ENCODE measurements around the gene NPAS3.

NPAS3 gene

DNA sequence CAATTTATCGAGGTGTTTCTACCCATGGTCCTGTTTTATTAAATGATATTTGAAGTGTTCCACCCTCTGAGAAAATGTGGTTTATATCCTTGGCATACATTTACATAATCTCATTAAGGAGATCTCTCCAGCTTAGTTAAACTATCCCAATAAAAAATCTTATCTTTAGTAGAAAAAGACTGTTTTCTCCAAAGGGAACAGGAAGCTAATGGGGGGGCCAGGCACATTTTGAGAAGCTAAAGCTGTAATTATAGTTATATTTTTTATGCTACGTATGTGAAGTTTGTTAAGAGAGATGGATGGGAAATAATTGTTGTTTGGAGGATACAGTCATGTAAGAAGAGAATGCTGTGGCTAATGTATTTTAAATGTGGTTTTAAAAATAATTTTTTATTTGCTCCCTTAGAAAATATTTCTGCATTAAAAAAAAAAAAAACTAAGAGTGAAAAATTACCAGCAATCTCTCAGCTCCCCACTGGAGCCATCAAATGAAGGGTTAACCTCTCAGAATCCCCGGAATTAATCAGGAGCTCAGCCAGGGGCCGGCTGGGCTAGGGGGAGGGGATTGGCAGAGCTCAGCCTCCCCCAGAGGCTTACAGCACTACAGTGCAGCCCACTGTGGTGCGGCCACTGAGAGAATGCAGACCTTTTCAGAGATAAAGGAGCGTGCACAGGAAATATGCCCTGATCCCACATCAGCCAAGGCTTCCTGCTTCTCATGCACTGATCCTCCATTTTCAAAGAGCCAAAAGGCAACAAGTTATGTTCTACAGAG, 826.4 kb downstream of the NPAS3 start:
- DNase-seq = peak; percentile 13

DNA sequence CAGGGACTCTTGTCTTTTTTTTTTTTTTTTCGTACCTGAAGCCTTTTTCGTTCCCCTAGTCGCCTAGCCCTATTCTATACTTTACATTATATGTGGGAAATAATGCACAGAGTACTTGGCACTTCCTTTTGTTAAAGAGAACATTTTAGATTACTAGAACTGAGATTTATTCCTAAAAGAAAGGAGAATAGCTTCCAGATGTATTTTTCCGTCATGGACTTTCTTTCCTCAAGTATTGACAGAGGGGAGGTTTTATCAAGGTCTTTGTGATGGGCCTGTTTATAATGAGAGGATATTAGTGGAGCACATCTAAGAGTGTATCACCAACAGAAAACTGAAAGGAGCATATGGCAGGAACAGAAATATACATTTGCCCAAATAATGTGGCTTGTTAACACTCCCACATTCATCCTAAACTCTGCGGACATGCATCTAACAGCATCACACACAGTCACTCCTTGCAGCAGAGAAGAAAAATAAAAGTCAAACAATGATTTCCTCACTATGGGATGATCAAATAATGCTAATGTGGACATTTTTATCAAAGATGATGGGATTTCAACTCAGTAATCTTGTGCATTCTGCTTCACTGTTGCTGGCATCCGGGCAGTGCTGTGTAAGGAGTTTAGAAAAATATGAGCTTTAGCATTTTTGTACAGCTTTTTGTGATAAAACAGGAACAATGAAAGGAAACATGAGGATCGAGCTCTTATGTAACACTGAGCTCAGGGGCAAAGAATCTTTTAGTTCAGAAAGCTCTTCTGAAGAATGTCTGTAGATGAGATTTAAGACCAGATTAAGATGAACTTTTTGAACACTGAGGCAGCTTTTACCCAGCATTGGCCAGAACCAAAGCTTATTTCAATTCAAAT, 829.1 kb downstream of the NPAS3 start:
- DNase-seq = no peak

DNA sequence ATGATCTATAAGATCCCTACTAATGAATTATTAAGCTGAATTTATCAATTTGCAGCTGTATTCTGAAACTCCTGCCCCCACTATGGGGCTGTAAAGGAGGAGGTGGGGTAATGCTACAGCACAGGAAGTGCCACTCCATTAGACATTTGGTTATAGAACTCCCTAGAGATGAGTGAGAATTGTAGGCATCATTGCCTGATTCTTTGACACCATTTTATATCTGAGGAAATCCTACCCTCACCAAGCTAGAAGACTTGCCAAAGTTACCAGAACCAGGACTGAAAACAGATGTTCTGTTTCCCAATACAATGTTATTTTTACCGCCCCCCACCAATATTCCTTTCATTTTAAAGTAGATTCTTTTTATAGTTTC, 829.8 kb downstream of the NPAS3 start:
- DNase-seq = no peak

DNA sequence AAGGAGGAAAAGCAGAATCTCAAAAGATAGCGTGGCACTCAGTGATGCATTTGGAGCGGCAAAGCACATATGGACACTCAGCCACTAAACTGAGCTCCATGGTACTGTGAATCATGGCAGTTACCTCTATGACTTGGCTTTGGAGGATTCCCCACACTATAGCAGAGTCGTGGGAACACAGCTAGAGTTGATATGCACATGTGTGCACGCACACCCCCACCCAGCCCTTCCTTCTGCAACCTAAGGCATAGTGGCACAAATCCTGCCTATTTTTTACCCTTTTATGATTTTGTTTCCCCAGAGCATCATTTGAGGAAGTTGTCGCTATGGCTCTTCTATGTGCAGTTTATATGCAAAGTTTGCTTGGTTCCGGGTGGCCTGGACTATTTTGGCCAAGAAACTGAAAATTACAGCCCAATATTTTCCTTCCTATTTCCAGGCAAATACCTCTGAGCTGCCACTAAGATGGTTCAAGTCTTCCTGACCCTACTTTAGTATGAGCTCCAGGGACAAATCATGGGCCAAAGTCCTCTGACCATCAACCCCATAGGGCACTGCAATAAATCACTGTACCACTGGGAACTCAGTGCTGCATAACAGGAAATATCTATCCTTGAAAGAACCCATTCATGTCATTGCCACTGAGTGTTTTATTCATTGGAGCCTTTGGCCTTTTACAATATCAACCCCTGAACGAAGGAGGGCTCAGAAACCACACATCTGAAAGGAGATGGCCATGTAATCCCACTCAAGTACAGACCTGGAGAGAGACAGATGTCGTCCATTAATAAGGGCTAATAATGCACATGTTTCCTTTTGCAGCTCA, 834.7 kb downstream of the NPAS3 start:
- no peak for DNase-seq

DNA sequence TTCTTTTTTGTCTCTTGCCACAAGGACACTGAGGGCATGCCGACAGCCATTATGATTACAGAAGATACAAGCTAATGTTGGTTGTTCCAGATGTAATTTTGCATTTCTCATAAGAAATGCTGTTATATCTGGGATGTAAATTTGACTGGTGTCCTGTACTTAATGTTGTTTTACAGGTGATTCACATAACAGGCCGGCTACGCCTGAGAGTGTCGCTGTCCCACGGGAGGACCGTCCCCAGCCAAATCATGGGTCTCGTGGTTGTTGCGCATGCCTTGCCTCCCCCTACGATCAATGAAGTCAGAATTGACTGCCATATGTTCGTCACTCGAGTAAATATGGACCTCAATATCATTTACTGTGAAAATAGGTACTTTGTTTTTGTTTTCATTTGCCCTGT, 835.5 kb downstream of the NPAS3 start:
- DNase-seq = no peak

DNA sequence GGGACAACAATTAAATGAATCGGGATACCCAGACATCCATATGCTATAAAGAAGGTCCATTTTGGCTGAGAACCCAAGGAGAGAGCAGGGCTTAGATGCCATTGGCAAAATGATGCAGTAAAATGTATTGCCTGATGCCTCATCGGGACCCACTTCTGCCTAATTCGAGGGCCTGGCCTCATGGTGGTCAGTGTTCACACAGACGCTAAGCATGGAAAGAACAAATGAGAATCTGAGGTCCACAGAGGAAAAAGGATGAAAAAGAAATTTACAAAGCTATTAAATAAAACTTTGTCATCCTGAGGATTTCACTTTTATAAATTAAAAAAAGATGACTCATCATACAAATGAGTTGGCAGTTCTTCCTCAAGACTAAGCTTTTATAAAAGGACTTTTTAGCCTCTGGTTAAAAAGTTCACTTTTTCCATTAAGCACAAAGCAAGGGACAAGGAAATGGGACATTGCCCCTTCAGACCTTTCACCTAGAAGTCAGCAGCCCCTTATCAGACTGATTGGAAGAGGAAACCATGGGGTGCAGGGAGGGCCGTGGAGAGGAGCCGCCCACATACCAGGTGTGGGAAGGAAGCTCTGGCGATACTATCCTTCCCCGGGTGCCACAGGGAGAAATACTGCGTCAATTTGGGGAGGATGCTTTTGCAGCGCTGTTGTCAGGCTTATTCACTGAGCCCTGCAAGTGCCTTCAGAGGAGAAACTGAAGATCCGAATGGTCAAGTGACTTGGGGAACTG, 836.2 kb downstream of the NPAS3 start:
- no peak for DNase-seq

DNA sequence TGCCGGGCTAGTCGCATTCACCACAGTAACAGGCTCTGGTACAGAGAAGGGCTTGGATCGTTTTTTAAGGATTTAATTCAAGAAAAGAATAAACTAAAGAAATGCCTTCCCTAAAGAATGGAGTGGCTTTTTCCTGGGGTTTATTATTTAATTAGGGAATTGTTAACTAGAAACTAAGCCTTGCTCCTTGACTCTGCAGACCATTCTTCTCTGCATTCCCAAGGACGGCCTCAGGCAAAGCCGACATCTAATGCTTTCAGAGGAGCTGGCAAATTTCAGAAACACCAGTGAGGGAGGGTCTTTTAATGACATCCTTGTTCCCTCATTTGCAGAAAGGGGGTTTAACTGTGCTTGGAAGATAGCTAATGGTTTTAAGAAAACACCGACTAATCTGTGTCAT, 838.2 kb downstream of the NPAS3 start:
- no peak for DNase-seq

DNA sequence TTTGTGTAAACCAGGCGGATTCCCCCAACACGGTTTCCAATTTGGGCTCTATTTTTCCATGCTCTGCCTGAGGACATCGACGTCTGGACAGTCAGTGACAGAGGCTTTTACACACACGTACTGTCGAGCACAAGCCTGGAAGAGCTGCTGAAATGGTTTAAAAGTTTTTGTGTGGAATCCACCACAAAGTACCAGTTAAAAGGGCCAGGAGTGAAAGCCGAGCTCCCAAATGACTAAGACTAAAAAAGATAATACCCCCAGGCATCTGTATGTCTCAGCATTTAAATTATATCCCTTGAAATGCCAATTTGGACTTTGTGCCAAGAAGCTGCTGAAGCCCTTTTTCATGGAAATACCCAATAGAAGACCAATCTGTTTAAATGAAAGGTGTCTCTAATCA, 839.0 kb downstream of the NPAS3 start:
- DNase-seq = no peak

DNA sequence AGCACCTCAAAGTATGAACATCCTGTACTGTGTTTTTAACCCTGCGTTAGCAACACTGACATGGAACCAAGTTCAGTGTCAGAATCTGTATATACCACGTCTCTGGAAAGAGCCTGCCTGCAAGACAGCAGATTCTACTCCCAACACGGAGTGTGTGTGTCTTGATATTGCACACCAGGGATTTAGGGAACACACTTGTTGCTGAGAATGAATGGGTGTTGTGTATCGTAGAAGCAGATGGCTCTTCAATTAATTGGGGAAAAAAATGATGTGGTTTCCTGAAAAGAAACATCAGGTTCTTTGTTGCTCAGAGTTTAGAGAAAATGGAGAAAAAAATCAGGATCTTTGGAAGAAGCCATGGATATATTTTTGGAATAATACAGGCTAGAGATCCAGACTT, 841.4 kb downstream of the NPAS3 start:
- DNase-seq = no peak

DNA sequence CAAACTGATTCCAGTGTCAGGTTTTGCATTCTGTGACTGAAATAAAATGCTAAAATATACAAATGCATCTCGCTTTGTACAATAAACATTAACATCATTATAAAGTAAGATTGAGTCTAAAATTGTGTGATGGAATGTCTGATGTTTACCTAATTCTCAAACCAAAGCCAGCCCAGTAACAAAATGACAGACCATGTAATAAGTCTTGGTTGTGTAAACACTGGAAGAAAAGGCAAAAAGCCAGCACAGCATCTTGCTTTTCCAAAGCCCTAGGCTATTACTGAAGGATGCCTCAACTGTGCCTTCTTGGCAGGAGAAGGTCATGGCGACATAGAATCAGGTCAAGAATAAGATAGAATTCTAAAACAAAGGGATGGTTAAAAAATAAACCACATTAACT, 842.6 kb downstream of the NPAS3 start:
- DNase-seq = no peak

DNA sequence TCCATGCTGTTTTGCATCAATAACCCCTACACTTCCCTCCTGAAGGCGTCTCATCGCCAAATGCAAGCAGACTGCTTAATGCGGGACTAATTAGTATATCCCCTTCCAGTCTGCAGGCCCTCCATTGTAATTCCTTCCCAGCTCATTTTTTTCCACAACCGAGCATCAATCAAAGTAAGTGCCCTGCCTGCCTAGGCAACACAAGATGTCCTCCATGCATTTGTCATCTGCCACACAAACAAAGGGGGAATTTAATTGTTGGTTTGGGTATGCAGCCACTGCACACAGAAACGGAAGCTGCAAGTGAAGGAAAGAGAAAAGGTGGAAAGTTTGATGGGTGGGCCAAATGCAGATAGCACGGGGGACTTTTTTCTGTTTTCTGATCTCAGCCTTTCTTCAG, 844.2 kb downstream of the NPAS3 start:
- DNase-seq = no peak

DNA sequence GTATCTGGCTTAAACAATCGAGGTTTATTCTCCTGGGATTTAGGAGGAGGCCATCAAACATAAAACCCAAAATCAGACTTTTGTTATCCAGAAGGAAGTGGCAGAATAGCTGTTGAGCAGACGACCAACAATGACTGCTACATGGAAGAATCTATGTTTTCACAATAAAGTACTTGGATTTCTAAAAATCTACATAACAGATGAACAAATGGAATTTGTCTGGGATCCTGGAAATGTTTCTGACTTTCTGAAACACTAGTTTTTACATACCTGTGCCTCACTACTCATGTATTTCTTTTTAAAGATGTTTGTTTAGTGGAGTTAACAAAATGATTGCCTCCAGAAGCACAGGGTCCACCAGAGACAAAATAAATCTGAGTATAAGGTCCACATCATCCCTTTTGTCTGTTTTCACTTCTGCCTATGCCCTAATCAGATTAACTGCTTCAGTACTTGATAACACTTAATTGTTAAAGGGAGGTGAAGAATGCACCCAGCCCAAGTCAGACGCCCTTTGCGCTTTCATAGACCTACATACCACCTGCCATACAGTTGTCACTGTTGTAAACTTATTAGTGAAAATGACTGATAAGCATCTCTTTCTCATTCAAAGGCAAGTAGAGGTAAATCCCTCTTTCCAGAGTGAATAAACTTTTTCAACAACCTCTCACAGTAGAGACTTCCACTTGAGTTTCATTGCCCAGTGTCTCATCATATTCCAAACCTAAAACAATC, 847.6 kb downstream of the NPAS3 start:
- no peak for DNase-seq

DNA sequence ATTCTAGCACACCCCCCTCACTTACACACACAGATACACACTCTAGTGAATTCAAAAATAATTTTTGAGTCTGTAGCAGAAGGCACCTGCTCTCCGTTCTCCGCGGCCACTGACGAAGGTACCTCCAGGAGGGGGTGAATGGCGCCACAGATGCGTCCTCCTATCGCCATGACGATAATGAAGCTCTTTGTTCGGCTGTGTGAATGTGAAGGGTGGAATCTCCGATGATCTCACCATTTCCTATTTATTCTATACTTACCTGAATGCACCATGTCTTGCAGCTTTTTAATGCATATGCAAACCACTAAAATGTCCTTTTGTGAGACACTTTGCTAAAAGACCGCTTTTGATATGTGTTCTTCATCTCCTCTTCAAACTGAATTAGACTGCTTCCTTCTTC, 849.5 kb downstream of the NPAS3 start:
- no peak for DNase-seq

DNA sequence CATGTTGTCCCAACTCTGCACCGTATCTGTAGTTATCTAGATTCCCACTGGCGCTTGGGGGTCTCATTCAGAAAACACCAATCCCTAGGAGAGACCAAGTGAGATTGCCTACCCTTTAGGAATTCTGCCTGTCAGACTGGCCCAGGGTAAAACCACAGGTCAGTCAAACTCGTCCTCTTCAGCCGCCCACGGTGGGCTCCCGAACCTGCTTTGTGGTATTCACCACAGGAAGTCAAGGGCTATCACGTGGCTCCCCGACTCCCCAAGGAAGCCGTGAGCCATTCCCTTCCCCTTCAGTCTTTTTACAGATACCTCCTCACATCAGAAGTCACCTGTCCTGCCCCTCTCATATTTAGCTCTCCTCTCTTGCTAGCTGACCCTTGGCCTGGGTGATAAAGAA, 852.3 kb downstream of the NPAS3 start:
- no peak for DNase-seq

DNA sequence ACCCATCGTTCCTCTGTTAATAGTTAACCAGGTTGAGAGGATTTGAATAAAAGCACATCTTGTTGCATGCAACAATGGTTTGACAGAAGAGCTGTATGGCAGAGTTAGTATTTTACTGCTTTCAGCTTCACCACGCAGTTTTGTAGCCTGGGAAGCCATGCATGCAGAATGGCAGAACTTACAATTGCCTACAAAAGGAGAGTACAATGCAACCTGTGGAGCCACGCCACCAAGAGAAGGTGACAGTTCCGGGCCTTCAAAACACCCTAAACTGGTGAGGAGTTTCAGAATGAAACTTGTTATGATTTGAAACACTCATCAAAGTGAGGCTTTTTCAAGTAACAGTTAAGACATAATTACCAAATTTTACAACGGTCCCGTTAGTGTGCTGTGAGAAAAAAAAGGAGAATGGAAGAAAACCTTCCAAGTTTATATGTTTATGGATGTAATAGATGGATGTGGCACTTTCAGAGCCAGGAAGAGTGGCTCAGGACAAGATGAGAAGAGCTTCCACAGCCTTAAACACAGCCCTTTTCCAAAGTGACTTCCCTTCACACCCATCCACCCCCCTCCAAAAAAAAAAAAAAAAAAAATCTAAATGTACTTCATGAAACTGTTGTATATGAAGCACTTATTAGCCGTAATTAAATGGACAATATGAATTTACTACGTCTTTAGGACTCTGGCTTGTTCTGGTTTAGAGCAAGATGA, 853.5 kb downstream of the NPAS3 start:
- DNase-seq = peak; percentile 25

DNA sequence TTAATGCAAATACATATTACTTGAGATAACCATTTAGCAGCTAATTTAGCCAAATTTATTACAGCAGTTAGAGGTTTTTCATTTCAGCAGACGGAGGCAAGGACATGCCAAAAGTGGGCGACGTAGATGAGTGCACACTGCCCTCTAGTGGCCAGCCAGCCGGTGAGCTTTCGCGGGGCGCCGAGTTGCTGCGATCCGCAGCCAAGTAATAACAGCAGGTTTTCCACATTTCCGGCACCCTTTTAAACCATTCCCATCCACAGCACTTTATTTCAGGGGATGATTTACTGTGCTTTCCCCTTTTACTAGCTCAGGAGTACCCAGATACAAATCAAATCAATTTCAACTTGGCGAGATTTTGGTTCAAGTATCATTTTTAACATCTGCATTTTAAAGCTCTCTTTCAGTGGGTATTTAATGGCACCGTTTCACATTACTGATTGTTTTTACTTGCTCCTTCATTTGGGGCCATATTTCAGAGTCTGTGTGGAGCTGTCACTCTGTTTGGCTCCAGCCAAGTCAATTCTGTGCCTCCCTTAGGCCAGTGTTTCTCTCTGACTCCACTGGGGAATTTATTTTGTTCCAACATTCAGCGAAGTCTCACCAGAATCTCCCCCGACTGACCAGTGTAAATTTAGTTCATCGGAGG, 854.2 kb downstream of the NPAS3 start:
- DNase-seq = peak; percentile 70

DNA sequence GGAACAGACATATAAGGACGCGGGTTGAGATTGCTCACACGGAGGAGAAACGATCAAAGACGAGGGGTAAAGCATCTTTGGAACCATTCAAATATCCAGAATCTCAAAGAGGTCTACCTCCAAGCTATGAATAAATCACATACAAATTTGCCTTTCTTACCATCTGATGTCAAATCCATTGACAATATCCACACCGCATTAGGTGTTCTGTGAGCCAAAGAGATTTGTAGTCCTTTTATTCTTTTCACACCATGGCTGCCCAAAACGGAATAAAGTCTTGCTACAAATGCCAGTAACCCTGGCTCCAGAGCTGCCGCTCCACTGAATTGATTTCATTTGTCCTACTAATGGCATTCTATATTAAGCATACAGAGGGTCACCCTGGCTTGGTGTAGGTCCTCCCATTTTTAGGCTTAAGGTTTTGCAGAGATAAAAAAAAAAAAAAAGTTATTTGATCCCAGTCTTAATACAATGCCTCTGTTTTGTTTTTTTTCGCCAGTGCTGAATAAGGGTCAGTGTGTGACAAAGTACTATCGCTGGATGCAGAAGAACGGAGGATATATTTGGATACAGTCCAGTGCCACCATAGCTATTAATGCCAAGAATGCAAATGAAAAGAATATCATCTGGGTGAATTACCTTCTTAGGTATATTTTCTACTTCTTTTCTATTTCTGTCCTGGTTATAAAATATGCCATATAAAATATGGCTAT, 854.9 kb downstream of the NPAS3 start:
- no peak for DNase-seq

DNA sequence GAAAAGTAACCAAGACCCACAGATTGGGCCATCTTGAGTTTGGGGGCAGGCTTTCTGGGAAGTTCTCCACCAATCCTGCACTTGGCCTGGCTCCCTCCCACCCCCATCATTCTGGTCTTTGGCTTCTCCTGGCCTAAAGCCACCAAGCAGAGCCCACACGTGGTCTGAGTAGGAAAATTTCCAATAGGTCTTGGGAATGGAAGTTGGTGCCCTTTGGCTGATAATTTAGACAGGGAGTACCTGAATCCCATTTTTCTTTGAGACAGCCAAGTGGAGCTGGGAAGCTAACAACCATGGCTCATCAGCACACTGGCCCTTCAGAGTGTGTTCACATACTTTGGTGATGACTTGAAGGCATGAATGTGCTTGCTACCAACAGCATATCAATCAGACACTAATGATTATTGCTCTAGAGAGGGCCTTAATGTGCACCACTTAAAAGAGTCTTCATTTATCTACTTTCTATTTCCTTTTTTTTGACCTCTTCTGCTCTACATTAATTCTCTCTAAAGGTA, 856.2 kb downstream of the NPAS3 start:
- DNase-seq = no peak

DNA sequence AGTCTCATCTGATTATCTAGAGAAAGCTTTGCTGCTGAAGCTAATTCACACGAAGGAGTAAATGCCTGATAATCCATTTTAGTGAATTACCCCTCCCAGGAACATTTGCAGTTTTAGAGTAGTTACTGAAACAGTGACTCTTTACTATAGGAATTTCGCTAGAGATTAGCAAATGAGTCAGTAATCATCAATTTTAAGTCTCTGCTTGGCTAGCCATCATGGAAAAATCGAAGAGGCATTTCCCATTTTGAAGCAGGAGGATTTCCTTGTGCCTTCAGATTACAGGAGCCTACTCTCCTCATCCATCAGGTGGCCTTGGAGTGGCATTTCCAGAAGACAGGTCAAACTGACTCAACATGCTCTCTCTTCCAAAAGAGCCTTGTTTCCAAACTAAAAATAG, 857.7 kb downstream of the NPAS3 start:
- DNase-seq = no peak

All from right kidney (tissue), 1 donor.